ENCODE results near the gene MDH2. TPM values are rescaled to one million over a fixed set of nuclear protein-coding genes. Genes with fewer than 3 reads are reported as not detected.

MDH2 gene
- total and polyA plus RNA-seq, 2 of the 8 experiments (the other 6 are each of a cell fraction or from before 2014, with no cell fraction given): 203 to 254 TPM

DNA sequence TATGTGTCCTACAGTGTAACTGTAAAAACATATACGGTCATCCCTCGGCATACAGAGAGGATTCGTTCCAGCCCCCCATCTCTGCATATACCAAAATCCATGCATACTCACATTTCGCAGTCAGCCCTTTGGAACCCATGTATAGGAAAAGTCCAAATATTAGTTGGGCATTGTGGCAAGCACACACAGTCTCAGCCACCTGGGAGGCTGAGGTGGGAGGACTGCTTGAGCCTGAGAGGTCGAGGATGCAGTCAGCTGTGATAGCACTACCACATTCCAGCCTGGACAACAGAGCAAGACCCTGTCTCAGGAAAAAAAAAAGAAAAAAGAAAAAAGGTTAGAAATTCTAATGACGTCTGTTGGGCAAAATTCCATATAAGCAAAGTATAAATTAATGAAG lies 29.1 kb downstream of the MDH2 start:
- H3K36me3 ChIP-seq (ENCODE audit: control insufficient read depth in 2 of 4, insufficient read depth in 4 of 4, low read length in 3 of 4): no peaks in the 10 kb centered on the region
- no peak for FAIRE-seq
- CTCF ChIA-PET (ENCODE audit: partially characterized antibody): no interaction called here
- H2BK12ac ChIP-seq (ENCODE audit: low read depth, low read length): no peak overlapping the region
- no peak overlapping the region for H2BK20ac ChIP-seq (ENCODE audit: low read length)
- H2BK120ac ChIP-seq (replicated peaks; ENCODE audit: low read depth, low read length): no peak overlapping the region
- H3K14ac ChIP-seq (ENCODE audit: insufficient read length): no peak overlapping the region
- H4K5ac ChIP-seq (ENCODE audit: insufficient read length, low read depth, low read length): no peak overlapping the region
- H2BK15ac ChIP-seq (ENCODE audit: low read length): no peak overlapping the region
- no peak overlapping the region for H3K9ac ChIP-seq (replicated peaks in 1 of 4; ENCODE audit: extremely low read depth in 1 of 4, low read depth in 3 of 4, low read length in 3 of 4)
- no peak overlapping the region for H3K27ac ChIP-seq (ENCODE audit: low read depth, low read length)
- DNase-seq (ENCODE audit: low read depth in 1 of 2, low spot score in 2 of 2): no peak
- H3K4me2 ChIP-seq (ENCODE audit: insufficient read depth in 1 of 2, low read depth in 2 of 2, low read length in 2 of 2): no peak overlapping the region
- no peak overlapping the region for H2AK5ac ChIP-seq (ENCODE audit: low read depth, low read length)
- no peak overlapping the region for H3K23ac ChIP-seq (ENCODE audit: insufficient read length)
- no peaks in the 10 kb centered on the region for H3K9me3 ChIP-seq (ENCODE audit: insufficient read depth in 2 of 2, low read depth in 1 of 2, low read length in 1 of 2)
- H3K56ac ChIP-seq (replicated peaks; ENCODE audit: insufficient read length, low read depth, low read length): no peak overlapping the region
- POLR2A ChIA-PET (ENCODE audit: partially characterized antibody): no interaction called here
- H4K8ac ChIP-seq (ENCODE audit: extremely low read depth, insufficient read depth, low read length): no peak overlapping the region
- H3K27me3 ChIP-seq (replicated peaks in 1 of 4; ENCODE audit: control insufficient read depth in 3 of 4, extremely low read depth in 1 of 4, insufficient read depth in 3 of 4, low read length in 3 of 4): no peaks in the 10 kb centered on the region
- no peaks in the 10 kb centered on the region for H3K79me2 ChIP-seq (ENCODE audit: control insufficient read depth in 1 of 2, insufficient read depth in 2 of 2, low read length in 2 of 2)
- H2AFZ ChIP-seq (ENCODE audit: low read length): no peak overlapping the region
- H3K23me2 ChIP-seq (ENCODE audit: low read depth, low read length): no peaks in the 10 kb centered on the region
- peaks cover 0 to 3% (median 1%) of the 10 kb centered on the region in 4 experiments; a peak in 5 of 7 replicates for H3K4me1 ChIP-seq (replicated peaks in 1 of 4; ENCODE audit: control insufficient read depth in 3 of 4, insufficient read depth in 4 of 4, low read length in 3 of 4)
- H4K91ac ChIP-seq (replicated peaks; ENCODE audit: insufficient read length, low read length): no peak overlapping the region
- no peak overlapping the region for H2BK5ac ChIP-seq (ENCODE audit: low read depth, low read length)
- H4K20me1 ChIP-seq (replicated peaks in 1 of 2; ENCODE audit: control insufficient read depth in 1 of 2, insufficient read depth in 2 of 2, low read length in 2 of 2): no peaks in the 10 kb centered on the region
- no peak overlapping the region for H3K4me3 ChIP-seq (ENCODE audit: extremely low read depth in 1 of 4, insufficient read depth in 2 of 4, low read depth in 3 of 4, low read length in 4 of 4)
- H3K79me1 ChIP-seq (ENCODE audit: low read depth, low read length): no peaks in the 10 kb centered on the region
- no peak overlapping the region for H3K18ac ChIP-seq (ENCODE audit: extremely low read depth, low read length)
- no peak overlapping the region for H3K4ac ChIP-seq (replicated peaks; ENCODE audit: insufficient read length, low read depth, low read length)
- WGBS, 2 experiments (ENCODE audit: extremely low coverage in 1 of 2, insufficient coverage in 1 of 2, insufficient read length in 1 of 2, insufficient replicate concordance in 2 of 2, low coverage in 1 of 2, low lambda C conversion rate in 2 of 2, missing lambda C conversion rate in 1 of 2): 85% methylated on average over 6 of the region's 6 CpGs; no CpG with 5 or more reads in 1 of the 2 experiments
- TF ChIP-seq EP300 (IDR thresholded peaks at IDR 0.05; ENCODE audit: borderline replicate concordance in 1 of 2, low read depth in 2 of 2, low read length in 2 of 2): no peak
- TF ChIP-seq CTBP2 (IDR thresholded peaks at IDR 0.05; ENCODE audit: borderline replicate concordance, insufficient read depth, insufficient read length, low read length): no peak
- no peak for TF ChIP-seq TAF1 (IDR thresholded peaks at IDR 0.05; ENCODE audit: low read depth, low read length)
- TF ChIP-seq BACH1 (IDR thresholded peaks at IDR 0.05; ENCODE audit: low read length): no peak
- no peak for TF ChIP-seq KDM1A (IDR thresholded peaks at IDR 0.05; ENCODE audit: borderline replicate concordance, low read length)
- TF ChIP-seq, protein P1, sequence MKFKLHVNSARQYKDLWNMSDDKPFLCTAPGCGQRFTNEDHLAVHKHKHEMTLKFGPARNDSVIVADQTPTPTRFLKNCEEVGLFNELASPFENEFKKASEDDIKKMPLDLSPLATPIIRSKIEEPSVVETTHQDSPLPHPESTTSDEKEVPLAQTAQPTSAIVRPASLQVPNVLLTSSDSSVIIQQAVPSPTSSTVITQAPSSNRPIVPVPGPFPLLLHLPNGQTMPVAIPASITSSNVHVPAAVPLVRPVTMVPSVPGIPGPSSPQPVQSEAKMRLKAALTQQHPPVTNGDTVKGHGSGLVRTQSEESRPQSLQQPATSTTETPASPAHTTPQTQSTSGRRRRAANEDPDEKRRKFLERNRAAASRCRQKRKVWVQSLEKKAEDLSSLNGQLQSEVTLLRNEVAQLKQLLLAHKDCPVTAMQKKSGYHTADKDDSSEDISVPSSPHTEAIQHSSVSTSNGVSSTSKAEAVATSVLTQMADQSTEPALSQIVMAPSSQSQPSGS (IDR thresholded peaks at IDR 0.05; ENCODE audit: low read length): no peak
- TF ChIP-seq CREB1 (IDR thresholded peaks at IDR 0.05): no peak
- no peak for TF ChIP-seq POU5F1 (IDR thresholded peaks at IDR 0.05; ENCODE audit: low read depth, low read length)
- no peak for TF ChIP-seq SP4 (IDR thresholded peaks at IDR 0.05; ENCODE audit: low read length)
- no peak for TF ChIP-seq SUZ12 (IDR thresholded peaks at IDR 0.05; ENCODE audit: low read length)
- TF ChIP-seq, protein P2, sequence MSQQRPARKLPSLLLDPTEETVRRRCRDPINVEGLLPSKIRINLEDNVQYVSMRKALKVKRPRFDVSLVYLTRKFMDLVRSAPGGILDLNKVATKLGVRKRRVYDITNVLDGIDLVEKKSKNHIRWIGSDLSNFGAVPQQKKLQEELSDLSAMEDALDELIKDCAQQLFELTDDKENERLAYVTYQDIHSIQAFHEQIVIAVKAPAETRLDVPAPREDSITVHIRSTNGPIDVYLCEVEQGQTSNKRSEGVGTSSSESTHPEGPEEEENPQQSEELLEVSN (IDR thresholded peaks at IDR 0.05): no peak
- TF ChIP-seq BCL11A (IDR thresholded peaks at IDR 0.05; ENCODE audit: low read depth in 2 of 2, low read length in 2 of 2): no peak
